ENCODE measurements around the gene SCUBE2. TPM values are rescaled to one million over a fixed set of nuclear protein-coding genes. Genes with fewer than 3 reads are reported as not detected.

SCUBE2 gene
- polyA plus RNA-seq, 4 donors: 6.6 to 12.5 (median 8.6) TPM

DNA sequence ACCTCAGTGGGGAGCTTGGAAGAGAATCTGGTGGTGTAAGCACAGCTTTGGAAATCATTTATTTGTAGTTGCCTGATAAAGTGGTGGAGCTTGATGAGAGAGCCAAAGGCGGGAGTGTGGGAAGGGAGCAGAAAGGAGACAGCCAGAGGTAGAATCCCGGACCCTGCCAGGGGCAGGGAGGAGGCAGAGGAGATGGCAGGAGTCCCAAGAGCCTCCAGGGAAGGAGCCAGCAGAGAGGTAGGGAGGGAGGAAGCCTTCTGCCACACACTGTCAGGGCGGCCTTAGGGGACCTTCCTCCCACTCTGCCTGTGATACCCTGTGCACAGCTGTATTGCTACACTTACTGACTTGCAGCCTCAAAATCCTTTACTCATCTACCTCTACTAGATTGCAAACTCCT, 15.4 kb downstream of the SCUBE2 start:
- DNase-seq (ENCODE audit: low read depth in 4 of 4, low spot score in 3 of 4): no peak

GRCh38 chr11:9075556-9075955, 15.8 kb downstream of the SCUBE2 start:
- no peak for DNase-seq (ENCODE audit: low read depth in 4 of 4, low spot score in 3 of 4)

- DNase-seq (ENCODE audit: low read depth in 4 of 4, low spot score in 3 of 4): no peak
Measured at GRCh38 chr11:9074338-9075029, 16.9 kb downstream of the SCUBE2 start.

GRCh38 chr11:9073466-9074225, 17.8 kb downstream of the SCUBE2 start:
- no peak for DNase-seq (ENCODE audit: low read depth in 4 of 4, low spot score in 3 of 4)

DNA sequence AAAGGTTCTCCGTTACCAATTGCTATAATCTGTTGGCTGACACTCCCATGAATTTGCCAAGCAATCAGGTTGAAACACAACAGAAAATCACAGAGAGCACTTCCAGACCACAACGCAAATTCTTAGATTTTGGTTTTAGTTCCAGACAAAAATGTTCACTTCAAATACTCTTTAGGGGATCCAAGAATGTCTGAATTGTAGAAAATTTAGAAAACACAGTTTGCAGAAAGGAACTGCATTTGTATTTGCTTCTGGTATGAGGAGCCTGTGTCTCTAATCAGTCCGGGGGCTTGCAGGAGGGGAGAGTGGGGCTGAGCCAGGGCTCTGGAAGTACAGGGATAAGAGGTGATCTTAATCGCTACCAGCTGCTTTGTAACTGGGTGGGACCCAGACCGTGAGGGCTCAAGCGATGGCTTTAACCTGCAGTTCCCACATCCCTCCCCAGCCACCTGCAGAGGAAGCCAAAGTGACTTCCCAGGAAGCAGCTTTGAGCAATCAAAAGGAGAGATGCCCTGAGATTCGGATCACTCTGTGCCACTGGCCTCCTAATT, 18.7 kb downstream of the SCUBE2 start:
- DNase-seq (ENCODE audit: low read depth in 4 of 4, low spot score in 3 of 4): no peak

DNA sequence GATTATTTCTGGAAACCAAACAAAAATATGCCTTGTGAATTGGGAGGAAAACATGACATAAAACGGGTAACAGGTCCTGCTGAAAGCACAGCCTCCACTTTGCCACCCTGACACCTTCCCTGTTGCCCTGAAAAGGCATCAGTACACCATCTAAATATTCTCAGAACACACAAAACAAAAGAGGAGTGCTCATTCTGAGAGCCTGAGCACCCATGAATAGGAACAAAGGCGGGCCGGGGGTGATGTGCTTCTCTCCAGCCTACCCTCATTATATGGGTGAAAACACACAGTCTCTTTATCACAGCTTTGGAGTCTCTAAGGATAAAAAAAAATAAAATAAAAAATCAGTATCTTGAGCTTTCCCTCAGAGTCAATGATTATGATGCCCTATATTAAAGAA, 19.7 kb downstream of the SCUBE2 start:
- DNase-seq (ENCODE audit: low read depth in 4 of 4, low spot score in 3 of 4): no peak

DNA sequence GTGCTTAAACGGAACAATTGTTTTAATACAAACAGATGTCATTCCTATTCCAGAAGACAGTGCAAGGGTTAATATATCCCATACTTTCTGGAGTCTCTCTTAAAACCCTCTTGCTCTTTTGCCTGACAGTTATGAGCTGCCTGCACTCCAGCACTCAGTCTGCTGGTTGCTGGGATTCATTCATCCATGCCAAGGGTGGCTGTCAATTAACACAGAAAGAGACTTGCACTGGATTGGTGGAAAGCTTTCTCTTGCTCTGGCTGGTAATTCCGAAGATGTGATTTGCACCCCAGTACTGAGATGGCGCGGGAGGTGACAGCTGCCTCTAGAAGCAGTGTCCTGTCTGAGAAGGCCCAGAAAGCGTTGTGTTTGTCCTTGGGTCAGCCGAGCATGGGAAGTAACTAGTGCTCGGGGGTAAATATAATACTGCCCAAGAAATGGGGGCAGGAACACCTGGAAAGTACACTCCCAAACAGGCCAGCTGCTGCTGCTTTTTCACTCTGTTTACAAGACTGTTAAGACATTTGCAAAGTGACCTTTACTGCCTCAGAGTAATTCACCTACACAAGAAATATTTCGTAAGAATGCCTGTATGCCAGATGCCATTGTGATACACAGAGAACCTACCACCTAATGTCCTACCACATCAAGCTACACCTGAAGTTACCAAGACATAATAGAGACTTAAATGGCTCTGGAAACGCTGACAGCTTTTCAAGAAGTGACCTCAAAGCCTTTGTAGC, 20.5 kb downstream of the SCUBE2 start:
- no peak for DNase-seq (ENCODE audit: low read depth in 4 of 4, low spot score in 3 of 4)

DNA sequence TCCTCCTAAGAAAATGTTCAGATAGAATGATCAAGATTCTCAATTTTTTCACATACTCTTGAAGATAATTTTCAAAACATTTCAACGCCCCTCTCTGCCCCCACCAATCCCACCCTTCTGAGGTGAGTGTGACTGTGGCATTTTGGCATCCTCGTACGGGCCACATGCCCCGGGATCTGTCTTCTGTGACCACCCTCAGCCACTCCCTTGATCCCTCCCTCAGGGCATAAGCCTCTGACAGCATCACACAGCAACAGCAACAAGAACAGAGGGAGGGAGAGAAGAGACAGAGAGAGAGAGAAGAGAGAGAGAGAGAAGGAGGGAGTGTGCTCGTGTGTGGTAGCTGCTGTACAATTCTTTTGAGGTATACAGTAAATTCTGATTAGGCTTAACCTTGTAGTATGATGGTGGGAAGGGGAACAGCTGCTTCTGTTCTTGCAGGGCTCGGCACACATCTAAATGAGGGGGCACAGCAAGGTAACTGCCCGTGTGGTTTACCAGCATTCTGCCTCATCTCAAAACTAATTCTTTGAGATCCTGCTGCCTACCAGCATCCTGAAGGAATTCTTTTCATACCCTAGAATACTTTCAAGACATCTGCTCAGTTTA, 21.4 kb downstream of the SCUBE2 start:
- no peak for DNase-seq (ENCODE audit: low read depth in 4 of 4, low spot score in 3 of 4)

GRCh38 chr11:9069256-9069655, 22.1 kb downstream of the SCUBE2 start:
- DNase-seq (ENCODE audit: low read depth in 4 of 4, low spot score in 3 of 4): no peak

- no peak for DNase-seq (ENCODE audit: low read depth in 4 of 4, low spot score in 3 of 4)
Measured at GRCh38 chr11:9066433-9066925, 24.9 kb downstream of the SCUBE2 start.

DNA sequence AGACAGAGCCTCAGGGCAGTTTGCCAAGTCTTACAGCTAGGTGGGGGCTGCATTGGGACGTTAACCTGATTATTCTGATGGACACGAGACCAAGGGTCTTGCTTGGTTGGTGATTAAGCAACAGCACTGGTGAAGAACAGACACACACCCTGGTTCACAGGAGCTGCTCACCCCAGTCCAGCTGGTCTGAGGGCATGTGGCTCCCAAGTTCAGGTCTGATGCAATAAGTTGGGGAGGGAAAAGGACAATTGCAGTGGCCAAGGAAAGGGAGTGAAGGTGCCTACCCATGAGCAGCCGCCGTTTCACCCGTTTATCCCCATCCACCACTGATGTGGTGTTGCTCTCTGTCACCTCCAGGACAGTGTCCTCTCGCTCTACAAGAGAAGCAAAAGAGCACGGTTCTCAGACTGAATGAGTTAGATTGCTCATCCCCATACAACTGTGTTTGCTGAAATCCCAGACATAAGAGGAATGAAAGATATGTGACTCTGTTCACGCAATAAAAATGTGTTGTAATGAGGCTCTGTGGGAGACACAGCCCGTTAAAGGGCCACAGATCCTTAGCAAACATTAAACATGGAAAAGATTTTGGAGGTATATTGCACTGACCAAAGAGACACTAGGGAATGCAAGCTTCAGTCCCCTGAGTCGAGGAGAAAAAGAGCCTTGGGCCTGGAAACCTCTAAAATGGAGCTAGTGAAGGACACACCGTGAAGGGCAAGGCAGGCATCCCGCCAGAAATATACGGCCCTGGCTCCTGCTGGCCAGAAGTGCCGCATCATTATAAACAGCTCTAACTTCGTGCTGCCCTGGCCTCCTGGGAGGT, 25.6 kb downstream of the SCUBE2 start:
- DNase-seq (ENCODE audit: low read depth in 4 of 4, low spot score in 3 of 4): no peak

- DNase-seq (ENCODE audit: low read depth in 4 of 4, low spot score in 3 of 4): no peak
Measured at GRCh38 chr11:9061807-9062206, 29.6 kb downstream of the SCUBE2 start.

- DNase-seq (ENCODE audit: low read depth in 4 of 4, low spot score in 3 of 4): no peak
Measured at GRCh38 chr11:9060700-9061111, 30.7 kb downstream of the SCUBE2 start.

DNA sequence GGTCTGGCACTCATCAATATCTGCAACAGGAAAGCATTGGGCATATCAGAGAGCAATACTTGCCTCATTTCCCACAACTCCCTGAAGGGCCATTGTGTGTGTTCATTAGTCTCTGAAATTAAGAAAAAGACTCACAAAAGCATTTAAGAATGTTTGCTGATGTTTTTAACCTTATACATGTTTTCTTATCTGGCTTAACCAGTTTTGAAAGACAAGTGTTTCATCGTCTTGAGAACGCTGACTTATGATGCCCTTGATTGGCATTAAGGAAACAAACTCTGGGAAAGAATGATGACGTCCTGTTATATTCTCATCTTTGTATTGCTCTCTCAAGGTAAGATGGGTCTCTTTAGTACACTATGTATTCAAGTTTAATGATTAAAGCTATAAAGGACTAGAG, 32.0 kb downstream of the SCUBE2 start:
- no peak for DNase-seq (ENCODE audit: low read depth in 4 of 4, low spot score in 3 of 4)

- no peak for DNase-seq (ENCODE audit: low read depth in 4 of 4, low spot score in 3 of 4)
Measured at GRCh38 chr11:9057888-9058287, 33.5 kb downstream of the SCUBE2 start.

DNA sequence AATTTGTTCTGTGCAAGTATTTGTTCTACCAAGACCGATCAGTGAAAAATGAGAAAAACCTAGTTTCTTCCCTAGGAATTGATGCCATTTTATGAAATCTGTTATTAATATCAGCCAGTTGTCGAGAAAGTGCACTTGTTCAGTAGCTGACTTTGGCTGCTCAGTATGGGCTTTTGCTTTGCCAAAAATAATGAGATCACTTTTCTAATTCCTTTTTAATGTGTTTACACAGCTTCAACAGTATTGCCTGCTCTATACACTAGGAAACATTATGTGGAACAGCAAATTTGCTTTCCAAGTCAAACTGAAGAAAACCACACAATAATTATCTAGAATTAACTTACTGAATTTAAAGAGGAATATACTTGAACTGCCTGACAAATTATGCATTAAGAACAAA, 34.4 kb downstream of the SCUBE2 start:
- DNase-seq (ENCODE audit: low read depth in 4 of 4, low spot score in 3 of 4): no peak

DNA sequence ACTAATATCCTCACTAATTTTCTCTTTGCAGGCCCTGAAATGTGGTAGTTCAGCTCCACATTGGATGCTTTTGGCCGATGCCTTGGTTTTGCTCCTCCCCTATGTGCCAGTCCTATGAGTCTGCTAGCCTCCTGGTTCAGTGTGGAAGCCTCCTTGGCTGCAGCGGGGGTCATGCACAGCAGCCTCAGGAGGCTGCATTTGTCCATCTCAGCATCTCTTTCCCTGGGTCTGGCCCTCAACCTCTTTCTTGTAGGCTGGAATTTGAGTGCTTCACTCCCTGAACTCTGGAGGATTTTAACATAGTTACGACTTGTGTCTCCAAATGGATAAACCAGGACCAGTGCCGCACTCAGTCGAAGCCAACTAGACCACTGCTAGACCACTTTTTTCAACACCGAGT, 34.9 kb downstream of the SCUBE2 start:
- DNase-seq (ENCODE audit: low read depth in 4 of 4, low spot score in 3 of 4): no peak

DNA sequence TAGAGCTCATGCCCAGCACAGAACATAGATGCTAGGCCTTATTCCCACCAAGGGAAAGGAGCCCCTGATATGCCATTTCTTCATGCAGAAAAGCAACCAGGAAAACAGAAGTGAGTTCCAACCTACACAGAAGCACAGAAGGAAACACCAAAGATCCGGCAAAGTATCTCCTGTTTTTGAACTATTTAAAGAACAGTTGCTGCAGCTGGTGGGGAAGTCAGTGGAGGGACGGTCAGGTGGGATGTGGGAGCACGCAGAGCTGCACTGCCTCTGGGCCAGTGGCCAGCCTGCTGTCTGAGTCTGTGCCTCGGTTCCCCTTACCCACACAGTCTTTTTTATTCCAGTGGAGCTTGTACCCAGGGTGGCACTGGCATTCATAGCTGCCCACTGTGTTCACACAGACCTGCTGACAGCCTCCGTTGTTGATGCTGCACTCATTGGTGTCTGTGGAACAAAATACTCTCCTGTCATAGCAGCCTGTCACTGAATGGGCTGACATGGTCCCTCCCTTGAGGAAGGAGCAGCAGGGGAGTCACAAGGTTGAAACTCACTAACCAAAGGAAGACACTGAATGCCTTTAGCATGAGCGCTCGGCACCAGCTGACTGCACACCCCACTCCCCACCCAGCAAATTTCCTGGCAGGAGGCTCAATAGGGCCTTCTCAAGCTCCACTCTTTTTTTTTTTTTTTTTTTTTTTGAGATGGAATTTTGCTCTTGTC, 37.9 kb downstream of the SCUBE2 start:
- DNase-seq (ENCODE audit: low read depth in 4 of 4, low spot score in 3 of 4): no peak

- DNase-seq (ENCODE audit: low read depth in 4 of 4, low spot score in 3 of 4): no peak
Measured at GRCh38 chr11:9052316-9052715, 39.1 kb downstream of the SCUBE2 start.
